Stomach (tissue), 9 donors: ENCODE measurements around the gene C19orf53. TPM values are rescaled to one million over a fixed set of nuclear protein-coding genes. Genes with fewer than 3 reads are reported as not detected.
"Not testable (repeated sequence)": the region's sequence is repeated elsewhere in the genome, so short reads cannot be mapped to it uniquely, and the experiment has no call there.

Source experiments
- DNase-seq, 2 donors: peaks; one replicate each; pipeline versions ENCODE4 v3.0.0 to v3.0.0-alpha.2; 2013 to 2019
- H3K27ac ChIP-seq, 5 donors: fragments of 200-600 bp in 4 of 5; sonication (generic) in 4 of 5; one replicate each; pipeline ENCODE4 v1.5.1; 2013 to 2019; ENCODE audit warnings: mild to moderate bottlenecking in 1 of 5, moderate library complexity in 1 of 5
- H3K27me3 ChIP-seq, 3 donors: fragments of 200-600 bp; sonication (generic); one replicate each; pipeline ENCODE4 v1.5.1; 2017 to 2019; ENCODE audit warnings: mixed run types in 1 of 3
- H3K36me3 ChIP-seq, 4 donors: fragments of 200-600 bp; sonication (generic); 1 replicate in 3 of 4; 2 replicates in 1 of 4; pipeline ENCODE4 v1.5.1; 2016 to 2019
- H3K4me1 ChIP-seq, 4 donors: fragments of 200-600 bp; sonication (generic); one replicate each; pipeline ENCODE4 v1.5.1; 2016 to 2019
- H3K4me3 ChIP-seq, 4 donors: fragments of 200-600 bp; sonication (generic) in 3 of 4; one replicate each; pipeline ENCODE4 v1.5.1; 2016 to 2019; ENCODE audit warnings: mild to moderate bottlenecking in 1 of 4
- H3K9me3 ChIP-seq, 4 donors: fragments of 200-600 bp; sonication (generic); one replicate each; pipeline ENCODE4 v1.5.1; 2016 to 2019
- EP300 ChIP-seq: sonication (generic); formaldehyde crosslinking; IDR thresholded peaks from one replicate; pipeline ENCODE4 v1.6.1; 2017; ENCODE audit warnings: antibody characterized with exemption
- POLR2A ChIP-seq, 4 donors: fragments of 450-650 bp; IDR thresholded peaks; one replicate each; pipeline ENCODE4 v1.6.1; 2016; ENCODE audit warnings: antibody characterized with exemption in 4 of 4, control low read depth in 2 of 4, mild to moderate bottlenecking in 1 of 4, moderate library complexity in 1 of 4
- POLR2AphosphoS5 ChIP-seq, 3 donors: sonication (generic); formaldehyde crosslinking; IDR thresholded peaks; one replicate each; pipeline ENCODE4 v1.6.1; 2016; ENCODE audit warnings: antibody characterized with exemption in 3 of 3
- WGBS, 5 donors: extraction: QIAGEN DNeasy Blood & Tissue Kit in 3 of 5; methylation state at CpG; one replicate each; pipeline versions ENCODE4 v1.1.5 to v1.1.7; 2013 to 2018; 5-methylcytosine and 5-hydroxymethylcytosine counted together
- intact Hi-C: fragments of 100-400 bp; cut with DNase I; formaldehyde crosslinking; loops from one replicate; pipeline ENCODE4 v1.15.1; 2023; ENCODE audit warnings: low total_unique reads
- polyA plus RNA-seq, 3 donors: library from polyadenylated mRNA; stranded (reverse); fragments of 200-250 nt; gene quantifications; one replicate each; pipeline ENCODE4 v1.2.3, GENCODE V29; 2013
- total RNA-seq, 5 donors: library from RNA; depleted of rRNA; stranded (reverse); fragments of >200 nt; gene quantifications; one replicate each; pipeline versions ENCODE4 v1.1.0 to v1.2.3, GENCODE V29; 2014 to 2016
- TF ChIP-seq, protein P1 (sequence below), 7 experiments: fragments of 450-650 bp in 4 of 7; fragments of 200-600 bp in 3 of 7; sonication (generic) in 3 of 7; IDR thresholded peaks; one replicate each; pipeline ENCODE4 v1.5.1; 2016 to 2019; ENCODE audit warnings: antibody characterized with exemption in 7 of 7, control low read depth in 2 of 7, mild to moderate bottlenecking in 1 of 7
- donor health status: healthy with polysubstance abuse.
- donor health status: Bipolar disorder and iron deficiency.
- donor health status: healthy.

Gene C19orf53
- total and polyA plus RNA-seq, 8 donors, result 14.7 to 271 (median 191) TPM

DNA sequence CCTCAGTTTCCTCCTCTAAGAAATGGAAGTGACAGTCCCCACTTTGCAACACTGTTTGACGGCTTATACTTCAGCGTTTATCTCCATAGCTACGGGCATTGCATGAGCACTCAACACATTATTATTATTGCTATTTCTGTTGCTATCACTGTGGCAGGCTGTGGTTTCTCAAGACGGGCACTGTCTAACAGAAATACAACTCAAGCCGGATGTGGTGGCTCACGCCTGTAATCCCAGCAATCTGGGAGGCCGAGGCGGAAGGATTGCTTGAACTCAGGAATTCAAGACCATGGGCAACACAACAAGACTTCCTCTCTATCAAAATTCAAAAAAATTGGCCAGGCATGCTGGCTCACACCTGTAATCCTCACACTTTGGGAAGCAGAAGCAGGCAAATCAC lies 16.1 kb downstream of the C19orf53 start:
- no peak for TF ChIP-seq POLR2AphosphoS5 (IDR thresholded peaks at IDR 0.05)
- TF ChIP-seq, protein P1, sequence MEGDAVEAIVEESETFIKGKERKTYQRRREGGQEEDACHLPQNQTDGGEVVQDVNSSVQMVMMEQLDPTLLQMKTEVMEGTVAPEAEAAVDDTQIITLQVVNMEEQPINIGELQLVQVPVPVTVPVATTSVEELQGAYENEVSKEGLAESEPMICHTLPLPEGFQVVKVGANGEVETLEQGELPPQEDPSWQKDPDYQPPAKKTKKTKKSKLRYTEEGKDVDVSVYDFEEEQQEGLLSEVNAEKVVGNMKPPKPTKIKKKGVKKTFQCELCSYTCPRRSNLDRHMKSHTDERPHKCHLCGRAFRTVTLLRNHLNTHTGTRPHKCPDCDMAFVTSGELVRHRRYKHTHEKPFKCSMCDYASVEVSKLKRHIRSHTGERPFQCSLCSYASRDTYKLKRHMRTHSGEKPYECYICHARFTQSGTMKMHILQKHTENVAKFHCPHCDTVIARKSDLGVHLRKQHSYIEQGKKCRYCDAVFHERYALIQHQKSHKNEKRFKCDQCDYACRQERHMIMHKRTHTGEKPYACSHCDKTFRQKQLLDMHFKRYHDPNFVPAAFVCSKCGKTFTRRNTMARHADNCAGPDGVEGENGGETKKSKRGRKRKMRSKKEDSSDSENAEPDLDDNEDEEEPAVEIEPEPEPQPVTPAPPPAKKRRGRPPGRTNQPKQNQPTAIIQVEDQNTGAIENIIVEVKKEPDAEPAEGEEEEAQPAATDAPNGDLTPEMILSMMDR (IDR thresholded peaks at IDR 0.05), result no peak
- Histone ChIP-seq H3K27ac (peak overlapping the region in 1 of 5 donors; percentile 85), H3K36me3 (no peaks in the 10 kb centered on the region), H3K9me3 (no peaks in the 10 kb centered on the region), H3K4me3 (no peak overlapping the region), H3K4me1 (peaks cover 7 to 56% (median 17%) of the 10 kb centered on the region in 4 donors), H3K27me3 (no peaks in the 10 kb centered on the region)
- intact Hi-C loops, result no loop called here
- DNase-seq, result no peak
- 64 to 77% (median 75%) methylated on average over 8 of the region's 8 CpGs for WGBS, 5 donors

DNA sequence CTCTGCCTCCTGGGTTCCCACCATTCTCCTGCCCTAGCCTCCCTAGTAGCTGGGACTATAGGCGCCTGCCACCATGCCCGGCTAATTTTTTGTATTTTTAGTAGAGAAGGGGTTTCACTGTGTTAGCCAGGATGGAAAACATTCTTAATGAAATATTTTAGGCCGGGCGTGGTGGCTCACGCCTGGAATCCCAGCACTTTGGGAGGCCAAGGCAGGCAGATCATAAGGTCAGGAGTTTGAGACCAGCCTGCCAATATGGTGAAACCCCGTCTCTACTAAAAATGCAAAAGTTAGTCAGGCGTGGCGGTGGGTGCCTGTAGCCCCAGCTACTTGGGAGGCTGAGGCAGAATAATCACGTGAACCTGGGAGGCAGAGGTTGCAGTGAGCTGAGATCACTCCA lies 19.1 kb downstream of the C19orf53 start:
- intact Hi-C loops, H3K36me3 ChIP-seq, H3K4me3 ChIP-seq, H3K9me3 ChIP-seq, H3K27me3 ChIP-seq, DNase-seq: not testable (repeated sequence)
- WGBS, 5 donors, result 78 to 94% (median 81%) methylated on average over 9 of the region's 9 CpGs
- peaks cover 22 to 66% (median 34%) of the 10 kb centered on the region in 4 donors for H3K4me1 ChIP-seq
- H3K27ac ChIP-seq, result peak overlapping the region in 3 of 5 donors; percentile 92 to 98 (median 95)

DNA sequence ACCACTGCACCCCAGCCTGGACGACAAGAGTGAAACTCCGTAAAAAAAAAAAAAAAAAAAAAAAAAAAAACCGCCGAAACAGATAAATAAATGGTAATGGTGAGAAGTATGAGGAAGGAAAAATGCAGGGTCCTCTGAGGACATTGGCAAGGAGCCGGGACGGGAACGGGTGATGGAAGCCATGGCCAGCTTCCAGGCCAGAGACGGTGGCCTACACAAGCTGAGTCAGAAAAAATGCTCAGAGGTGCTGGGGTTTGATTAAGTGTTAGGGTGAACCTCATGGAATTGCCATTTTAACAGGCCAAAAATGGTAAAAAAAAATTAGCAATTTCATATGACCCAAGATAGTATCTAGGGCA lies 20.1 kb downstream of the C19orf53 start:
- no peaks in the 10 kb centered on the region for H3K9me3 ChIP-seq
- WGBS, 5 donors, result 1 to 7% (median 3%) methylated on average over 7 to 8 of the region's 8 CpGs
- intact Hi-C loops, result no loop called here

DNA sequence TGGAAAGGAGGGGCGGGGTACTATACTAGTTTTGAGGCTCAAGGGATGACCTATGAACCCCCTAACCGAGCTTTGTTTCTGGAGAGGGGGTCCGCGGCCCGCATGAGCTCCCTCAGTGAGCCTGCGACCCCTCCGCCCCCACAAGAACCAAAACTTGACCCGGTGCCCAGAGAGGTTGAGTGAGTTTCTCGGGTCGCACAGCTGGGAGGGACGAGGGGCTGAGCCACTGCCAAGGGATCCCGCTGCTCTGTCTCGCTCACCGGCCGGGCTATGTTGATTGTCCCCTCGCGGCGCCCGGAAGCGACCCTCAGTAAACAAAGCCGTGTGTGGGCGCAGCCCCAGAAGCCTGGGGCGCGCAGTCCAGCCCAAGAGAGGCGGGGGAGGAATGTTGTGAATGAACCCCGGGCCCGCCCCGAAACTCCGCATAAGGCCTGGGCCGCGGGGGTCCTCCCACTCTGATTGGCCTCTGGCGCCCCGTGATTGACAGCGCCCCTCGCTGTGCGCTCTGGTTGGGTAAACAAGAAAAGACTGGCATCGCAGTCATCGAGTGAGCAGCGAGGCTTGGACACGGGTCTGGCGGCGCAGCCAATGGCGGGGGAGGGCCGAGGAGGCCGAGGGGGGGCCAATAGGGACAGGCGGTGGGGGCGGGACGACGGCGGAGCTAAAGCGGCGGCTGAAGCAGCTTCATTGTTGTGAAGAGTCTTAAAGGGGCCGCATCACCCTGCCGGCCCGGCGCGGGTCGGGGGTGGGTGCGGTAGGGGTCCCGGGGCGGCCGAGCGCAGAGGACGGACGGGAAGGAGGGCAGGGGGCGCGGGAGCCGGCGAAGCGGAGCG lies 20.7 kb downstream of the C19orf53 start, which contains the start of gene ZSWIM4:
TSS of gene ZSWIM4 (plus strand) at position 687 of the 833 bp plus-strand sequence. CDS start 206 bp downstream, outside the sequence.
- Histone ChIP-seq H3K27ac (peak within 1 kb of the TSS; percentile 86 to 98 (median 95)), H3K9me3 (no peaks in the 10 kb centered on the region), H3K36me3 (no peaks in the 10 kb centered on the region), H3K4me1 (peaks cover 16 to 51% (median 34%) of the 10 kb centered on the region in 4 donors), H3K27me3 (no peaks in the 10 kb centered on the region), H3K4me3 (peak within 1 kb of the TSS; percentile 69 to 90 (median 80))
- WGBS, 5 donors, result 1% methylated on average over 35 to 71 of the region's 71 CpGs
- intact Hi-C loops, result no loop called here
- TF ChIP-seq, protein P1 (IDR thresholded peaks at IDR 0.05), result no peak
- TF ChIP-seq EP300, result no peak
- peak; percentile 26 to 76 (median 40) for TF ChIP-seq POLR2AphosphoS5 (IDR thresholded peaks at IDR 0.05)
- TF ChIP-seq POLR2A (IDR thresholded peaks at IDR 0.05), result no peak
- peak; percentile 99 to 100 for DNase-seq

More for the DNA sequence above, 20.1 kb downstream of the C19orf53 start:
- TF ChIP-seq EP300 (no peak), POLR2A (IDR thresholded peaks at IDR 0.05) (no peak), POLR2AphosphoS5 (IDR thresholded peaks at IDR 0.05) (peak; percentile 20 to 84 (median 73))
- Histone ChIP-seq H3K4me1 (peaks cover 16 to 57% (median 34%) of the 10 kb centered on the region in 4 donors), H3K27me3 (no peaks in the 10 kb centered on the region), H3K4me3 (peak overlapping the region; percentile 69 to 90 (median 80)), H3K27ac (peak overlapping the region; percentile 86 to 98 (median 95)), H3K36me3 (no peaks in the 10 kb centered on the region)
- peak; percentile 80 to 92 for DNase-seq

DNA sequence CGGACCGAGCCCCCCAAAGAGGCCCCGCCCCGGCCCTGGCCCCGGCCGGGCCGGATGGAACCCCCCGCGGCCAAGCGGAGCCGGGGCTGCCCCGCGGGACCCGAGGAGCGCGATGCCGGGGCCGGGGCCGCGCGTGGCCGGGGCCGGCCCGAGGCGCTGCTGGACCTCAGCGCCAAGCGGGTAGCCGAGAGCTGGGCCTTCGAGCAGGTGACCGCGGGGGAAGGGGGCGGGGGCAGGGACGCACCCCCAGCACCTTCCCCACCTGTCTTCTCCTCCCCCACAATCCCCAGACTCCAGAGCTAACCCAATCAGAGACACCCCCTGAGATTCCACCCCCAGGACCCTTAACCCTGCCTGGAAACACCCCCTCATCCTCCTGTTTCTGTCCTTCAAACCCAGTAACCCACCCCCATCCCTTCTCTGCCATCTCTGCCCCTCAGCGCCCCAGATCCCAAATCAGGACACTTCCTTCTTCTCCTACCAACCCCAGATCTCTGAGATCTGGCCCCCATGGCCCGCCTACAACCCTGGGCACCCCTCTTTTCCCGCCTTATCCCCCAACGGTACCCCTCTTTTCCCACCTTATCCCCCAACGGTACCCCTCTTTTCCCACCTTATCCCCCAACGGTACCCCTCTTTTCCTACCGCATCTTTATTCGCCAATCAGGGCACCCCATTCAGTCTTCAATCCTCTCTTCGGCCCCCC lies 21.5 kb downstream of the C19orf53 start:
- Histone ChIP-seq H3K27me3 (no peaks in the 10 kb centered on the region), H3K4me1 (peaks cover 16 to 46% (median 34%) of the 10 kb centered on the region in 4 donors), H3K9me3 (no peaks in the 10 kb centered on the region), H3K36me3 (no peaks in the 10 kb centered on the region), H3K27ac (peak overlapping the region; percentile 80 to 98 (median 95)), H3K4me3 (peak overlapping the region; percentile 69 to 90 (median 80))
- TF ChIP-seq EP300 (no peak), POLR2AphosphoS5 (IDR thresholded peaks at IDR 0.05) (no peak), POLR2A (IDR thresholded peaks at IDR 0.05) (no peak)
- TF ChIP-seq, protein P1 (IDR thresholded peaks at IDR 0.05), result no peak
- intact Hi-C loops, result no loop called here
- WGBS, 5 donors, result 4 to 12% (median 5%) methylated on average over 16 to 42 of the region's 42 CpGs
- DNase-seq, result peak in 1 of 2 donors; percentile 79
